Ovary (tissue), 3 donors: Measurements from ENCODE around the gene DAAM2.

Experiments
- EP300 ChIP-seq: sonication (generic); formaldehyde crosslinking; IDR thresholded peaks from one replicate; pipeline ENCODE4 v1.6.1; 2017; ENCODE audit warnings: antibody characterized with exemption
- POLR2A ChIP-seq: fragments of 450-650 bp; IDR thresholded peaks from one replicate; pipeline ENCODE4 v1.6.1; 2017; ENCODE audit warnings: antibody characterized with exemption, mild to moderate bottlenecking, moderate library complexity
- TF ChIP-seq, protein P1 (sequence below), 3 donors: fragments of 450-650 bp in 2 of 3; fragments of 200-600 bp in 1 of 3; IDR thresholded peaks; one replicate each; pipeline versions ENCODE4 v1.5.1 to v1.8.0; 2016 to 2022; ENCODE audit warnings: antibody characterized with exemption in 3 of 3, mild to moderate bottlenecking in 1 of 3
- donor health status: DM: no; HTN: no; CAD: no.

DNA sequence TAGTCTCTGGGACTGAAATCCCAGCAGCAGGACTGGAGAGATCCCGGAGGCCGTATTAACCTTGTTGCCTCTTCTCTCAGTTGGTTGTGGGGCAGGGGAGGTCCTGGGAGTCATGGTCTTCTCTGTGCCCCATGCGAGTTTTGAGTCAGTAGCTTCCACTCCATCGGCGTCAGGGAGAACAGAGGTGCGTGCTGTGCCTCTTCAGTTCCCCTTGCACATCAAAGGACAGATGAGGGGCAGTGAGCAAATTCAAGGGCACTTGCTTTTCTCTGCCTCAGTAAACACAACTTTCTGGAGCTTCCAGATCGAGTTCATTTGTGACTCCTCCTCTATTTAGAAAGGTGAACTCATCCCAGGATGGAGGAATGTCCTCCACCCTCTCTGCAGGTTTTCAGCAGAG, 93.5 kb downstream of the DAAM2 start:
- TF ChIP-seq POLR2A (no peak), EP300 (no peak)
- TF ChIP-seq, protein P1, sequence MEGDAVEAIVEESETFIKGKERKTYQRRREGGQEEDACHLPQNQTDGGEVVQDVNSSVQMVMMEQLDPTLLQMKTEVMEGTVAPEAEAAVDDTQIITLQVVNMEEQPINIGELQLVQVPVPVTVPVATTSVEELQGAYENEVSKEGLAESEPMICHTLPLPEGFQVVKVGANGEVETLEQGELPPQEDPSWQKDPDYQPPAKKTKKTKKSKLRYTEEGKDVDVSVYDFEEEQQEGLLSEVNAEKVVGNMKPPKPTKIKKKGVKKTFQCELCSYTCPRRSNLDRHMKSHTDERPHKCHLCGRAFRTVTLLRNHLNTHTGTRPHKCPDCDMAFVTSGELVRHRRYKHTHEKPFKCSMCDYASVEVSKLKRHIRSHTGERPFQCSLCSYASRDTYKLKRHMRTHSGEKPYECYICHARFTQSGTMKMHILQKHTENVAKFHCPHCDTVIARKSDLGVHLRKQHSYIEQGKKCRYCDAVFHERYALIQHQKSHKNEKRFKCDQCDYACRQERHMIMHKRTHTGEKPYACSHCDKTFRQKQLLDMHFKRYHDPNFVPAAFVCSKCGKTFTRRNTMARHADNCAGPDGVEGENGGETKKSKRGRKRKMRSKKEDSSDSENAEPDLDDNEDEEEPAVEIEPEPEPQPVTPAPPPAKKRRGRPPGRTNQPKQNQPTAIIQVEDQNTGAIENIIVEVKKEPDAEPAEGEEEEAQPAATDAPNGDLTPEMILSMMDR (IDR thresholded peaks at IDR 0.05), result no peak
